ENCODE results near the gene ZBTB32.

The ZBTB32 gene

GRCh38 chr19:35757749-35758608 lies 53.6 kb downstream of the ZBTB32 start, which contains the start of gene PROSER3 (continued):
- TF ChIP-seq, protein P1, sequence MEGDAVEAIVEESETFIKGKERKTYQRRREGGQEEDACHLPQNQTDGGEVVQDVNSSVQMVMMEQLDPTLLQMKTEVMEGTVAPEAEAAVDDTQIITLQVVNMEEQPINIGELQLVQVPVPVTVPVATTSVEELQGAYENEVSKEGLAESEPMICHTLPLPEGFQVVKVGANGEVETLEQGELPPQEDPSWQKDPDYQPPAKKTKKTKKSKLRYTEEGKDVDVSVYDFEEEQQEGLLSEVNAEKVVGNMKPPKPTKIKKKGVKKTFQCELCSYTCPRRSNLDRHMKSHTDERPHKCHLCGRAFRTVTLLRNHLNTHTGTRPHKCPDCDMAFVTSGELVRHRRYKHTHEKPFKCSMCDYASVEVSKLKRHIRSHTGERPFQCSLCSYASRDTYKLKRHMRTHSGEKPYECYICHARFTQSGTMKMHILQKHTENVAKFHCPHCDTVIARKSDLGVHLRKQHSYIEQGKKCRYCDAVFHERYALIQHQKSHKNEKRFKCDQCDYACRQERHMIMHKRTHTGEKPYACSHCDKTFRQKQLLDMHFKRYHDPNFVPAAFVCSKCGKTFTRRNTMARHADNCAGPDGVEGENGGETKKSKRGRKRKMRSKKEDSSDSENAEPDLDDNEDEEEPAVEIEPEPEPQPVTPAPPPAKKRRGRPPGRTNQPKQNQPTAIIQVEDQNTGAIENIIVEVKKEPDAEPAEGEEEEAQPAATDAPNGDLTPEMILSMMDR (tag by site-specific recombination; IDR thresholded peaks at IDR 0.05) = no peak
- TF ChIP-seq ZFHX2 (tag by site-specific recombination; conservative IDR thresholded peaks at IDR 0.05) (peak; percentile 94), ZSCAN16 (tag by site-specific recombination; IDR thresholded peaks at IDR 0.05) (no peak), ZNF23 (tag by site-specific recombination; IDR thresholded peaks at IDR 0.05; ENCODE audit: borderline replicate concordance) (no peak), ZNF76 (tag by site-specific recombination; IDR thresholded peaks at IDR 0.05; ENCODE audit: borderline replicate concordance, low read depth) (peak; percentile 99), ZBTB8A (tag by site-specific recombination; IDR thresholded peaks at IDR 0.05) (peak; percentile 75), ZNF791 (tag by site-specific recombination; IDR thresholded peaks at IDR 0.05) (no peak), ZNF133 (tag by site-specific recombination; IDR thresholded peaks at IDR 0.05) (no peak), ZNF621 (tag by site-specific recombination; IDR thresholded peaks at IDR 0.05) (no peak), ZFP41 (tag by site-specific recombination; IDR thresholded peaks at IDR 0.05; ENCODE audit: borderline replicate concordance) (no peak), ZNF777 (tag by site-specific recombination; IDR thresholded peaks at IDR 0.05; ENCODE audit: borderline replicate concordance) (no peak), ZBTB26 (tag by site-specific recombination; optimal IDR thresholded peaks at IDR 0.05) (peak; percentile 100), BCL11B (tag by site-specific recombination; IDR thresholded peaks at IDR 0.05; ENCODE audit: low read depth) (no peak), ZNF785 (tag by site-specific recombination; IDR thresholded peaks at IDR 0.05) (no peak), ZFP69B (tag by site-specific recombination; IDR thresholded peaks at IDR 0.05) (peak; percentile 78), ZNF214 (tag by site-specific recombination; IDR thresholded peaks at IDR 0.05; ENCODE audit: borderline replicate concordance) (no peak), ZNF274 (IDR thresholded peaks at IDR 0.05; ENCODE audit: low read length) (no peak), ZNF274 (tag by site-specific recombination; IDR thresholded peaks at IDR 0.05; ENCODE audit: borderline replicate concordance) (no peak), ZFP37 (tag by site-specific recombination; IDR thresholded peaks at IDR 0.05) (no peak), ZBTB7A (tag by site-specific recombination; IDR thresholded peaks at IDR 0.05; ENCODE audit: low read depth) (peak; percentile 71), ATF2 (tag by site-specific recombination; IDR thresholded peaks at IDR 0.05; ENCODE audit: low read depth) (no peak), IKZF3 (tag by site-specific recombination; IDR thresholded peaks at IDR 0.05) (peak; percentile 95), OSR2 (tag by site-specific recombination; IDR thresholded peaks at IDR 0.05) (no peak), ZNF600 (tag by site-specific recombination; IDR thresholded peaks at IDR 0.05) (peak; percentile 100)
- TF ChIP-seq, protein P2, sequence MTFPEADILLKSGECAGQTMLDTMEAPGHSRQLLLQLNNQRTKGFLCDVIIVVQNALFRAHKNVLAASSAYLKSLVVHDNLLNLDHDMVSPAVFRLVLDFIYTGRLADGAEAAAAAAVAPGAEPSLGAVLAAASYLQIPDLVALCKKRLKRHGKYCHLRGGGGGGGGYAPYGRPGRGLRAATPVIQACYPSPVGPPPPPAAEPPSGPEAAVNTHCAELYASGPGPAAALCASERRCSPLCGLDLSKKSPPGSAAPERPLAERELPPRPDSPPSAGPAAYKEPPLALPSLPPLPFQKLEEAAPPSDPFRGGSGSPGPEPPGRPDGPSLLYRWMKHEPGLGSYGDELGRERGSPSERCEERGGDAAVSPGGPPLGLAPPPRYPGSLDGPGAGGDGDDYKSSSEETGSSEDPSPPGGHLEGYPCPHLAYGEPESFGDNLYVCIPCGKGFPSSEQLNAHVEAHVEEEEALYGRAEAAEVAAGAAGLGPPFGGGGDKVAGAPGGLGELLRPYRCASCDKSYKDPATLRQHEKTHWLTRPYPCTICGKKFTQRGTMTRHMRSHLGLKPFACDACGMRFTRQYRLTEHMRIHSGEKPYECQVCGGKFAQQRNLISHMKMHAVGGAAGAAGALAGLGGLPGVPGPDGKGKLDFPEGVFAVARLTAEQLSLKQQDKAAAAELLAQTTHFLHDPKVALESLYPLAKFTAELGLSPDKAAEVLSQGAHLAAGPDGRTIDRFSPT (tag by site-specific recombination; IDR thresholded peaks at IDR 0.05) = peak; percentile 94
- TF ChIP-seq, protein P3, sequence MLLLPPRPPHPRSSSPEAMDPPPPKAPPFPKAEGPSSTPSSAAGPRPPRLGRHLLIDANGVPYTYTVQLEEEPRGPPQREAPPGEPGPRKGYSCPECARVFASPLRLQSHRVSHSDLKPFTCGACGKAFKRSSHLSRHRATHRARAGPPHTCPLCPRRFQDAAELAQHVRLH (tag by site-specific recombination; IDR thresholded peaks at IDR 0.05) = peak; percentile 1
- TF ChIP-seq, protein P4, sequence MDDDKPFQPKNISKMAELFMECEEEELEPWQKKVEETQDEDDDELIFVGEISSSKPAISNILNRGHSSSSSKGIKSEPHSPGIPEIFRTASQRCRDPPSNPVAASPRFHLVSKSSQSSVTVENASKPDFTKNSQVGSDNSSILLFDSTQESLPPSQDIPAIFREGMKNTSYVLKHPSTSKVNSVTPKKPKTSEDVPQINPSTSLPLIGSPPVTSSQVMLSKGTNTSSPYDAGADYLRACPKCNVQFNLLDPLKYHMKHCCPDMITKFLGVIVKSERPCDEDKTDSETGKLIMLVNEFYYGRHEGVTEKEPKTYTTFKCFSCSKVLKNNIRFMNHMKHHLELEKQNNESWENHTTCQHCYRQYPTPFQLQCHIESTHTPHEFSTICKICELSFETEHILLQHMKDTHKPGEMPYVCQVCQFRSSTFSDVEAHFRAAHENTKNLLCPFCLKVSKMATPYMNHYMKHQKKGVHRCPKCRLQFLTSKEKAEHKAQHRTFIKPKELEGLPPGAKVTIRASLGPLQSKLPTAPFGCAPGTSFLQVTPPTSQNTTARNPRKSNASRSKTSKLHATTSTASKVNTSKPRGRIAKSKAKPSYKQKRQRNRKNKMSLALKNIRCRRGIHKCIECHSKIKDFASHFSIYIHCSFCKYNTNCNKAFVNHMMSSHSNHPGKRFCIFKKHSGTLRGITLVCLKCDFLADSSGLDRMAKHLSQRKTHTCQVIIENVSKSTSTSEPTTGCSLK (tag by site-specific recombination; IDR thresholded peaks at IDR 0.05) = no peak
- TF ChIP-seq, protein P5, sequence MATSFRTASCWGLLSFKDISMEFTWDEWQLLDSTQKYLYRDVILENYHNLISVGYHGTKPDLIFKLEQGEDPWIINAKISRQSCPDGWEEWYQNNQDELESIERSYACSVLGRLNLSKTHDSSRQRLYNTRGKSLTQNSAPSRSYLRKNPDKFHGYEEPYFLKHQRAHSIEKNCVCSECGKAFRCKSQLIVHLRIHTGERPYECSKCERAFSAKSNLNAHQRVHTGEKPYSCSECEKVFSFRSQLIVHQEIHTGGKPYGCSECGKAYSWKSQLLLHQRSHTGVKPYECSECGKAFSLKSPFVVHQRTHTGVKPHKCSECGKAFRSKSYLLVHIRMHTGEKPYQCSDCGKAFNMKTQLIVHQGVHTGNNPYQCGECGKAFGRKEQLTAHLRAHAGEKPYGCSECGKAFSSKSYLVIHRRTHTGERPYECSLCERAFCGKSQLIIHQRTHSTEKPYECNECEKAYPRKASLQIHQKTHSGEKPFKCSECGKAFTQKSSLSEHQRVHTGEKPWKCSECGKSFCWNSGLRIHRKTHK (tag by site-specific recombination; IDR thresholded peaks at IDR 0.05) = no peak

Data from HEK293 (cell line).